ENCODE results near the gene C10orf143. TPM values are rescaled to one million over a fixed set of nuclear protein-coding genes. Genes with fewer than 3 reads are reported as not detected.

C10orf143 gene
- 1 to 10 TPM; 2.4 to 2.9 TPM for total RNA-seq

DNA sequence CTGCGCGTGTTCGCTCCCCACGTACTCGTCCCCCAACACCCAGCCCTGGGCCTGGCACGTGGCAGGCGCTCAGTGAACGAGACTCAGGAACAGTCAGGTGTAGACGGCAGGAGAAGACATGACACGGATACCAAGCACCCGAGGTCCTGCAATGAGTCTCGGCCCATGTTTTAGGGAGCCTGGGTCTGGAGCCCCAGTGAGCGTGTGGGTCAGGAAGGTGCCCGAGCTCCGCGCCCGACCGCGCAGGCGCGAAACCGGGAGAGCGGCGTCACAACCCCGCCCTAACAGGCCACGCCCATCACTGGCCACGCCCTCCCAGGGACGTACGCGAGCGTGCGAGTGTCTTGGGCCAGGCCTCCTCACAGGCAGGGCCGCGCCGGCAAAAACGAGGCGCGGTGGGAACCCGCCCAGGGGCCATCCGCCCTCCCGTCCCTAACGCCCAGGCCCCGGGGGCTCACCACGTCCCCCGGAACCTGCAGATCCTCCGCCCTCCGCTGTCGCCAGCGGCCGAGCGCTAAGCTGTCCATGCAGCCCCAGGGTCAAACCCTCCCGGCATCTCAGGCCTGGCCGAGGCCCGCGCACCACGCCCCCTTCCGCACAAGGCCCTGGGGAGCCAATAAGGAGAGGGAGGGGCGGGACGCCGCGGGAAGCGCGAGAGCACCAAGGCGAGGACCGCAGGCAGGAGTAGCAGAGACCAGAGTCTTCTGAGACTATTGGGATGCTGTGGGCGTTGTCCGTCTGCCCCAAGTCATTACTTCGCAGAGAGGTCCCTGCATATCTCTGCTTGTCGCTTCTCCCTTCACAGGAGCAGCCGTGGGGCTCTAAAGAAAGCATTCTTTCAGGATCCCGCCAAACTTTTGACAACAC, at the start of gene C10orf143:
C10orf143 (minus strand) TSS at position 585 of the 867 bp plus-strand sequence; CDS start at position 527, 58 bp downstream.
- H3K27ac Mint-ChIP-seq, result peak within 1 kb of the TSS; percentile 90 to 94
- DNase-seq (ENCODE audit: low spot score), result peak; percentile 99
- peak within 1 kb of the TSS; percentile 99 for H3K4me3 Mint-ChIP-seq
- peak; percentile 93 to 94 for ATAC-seq
- no peaks in the 10 kb centered on the region for H3K27me3 Mint-ChIP-seq
- H3K36me3 Mint-ChIP-seq, result no peaks in the 10 kb centered on the region
- no peaks in the 10 kb centered on the region for H3K9me3 Mint-ChIP-seq
- H3K4me1 Mint-ChIP-seq (ENCODE audit: low read depth in 2 of 2), result peaks cover 27 to 40% of the 10 kb centered on the region in 2 donors

GRCh38 chr10:130159192-130159794, 48.7 kb upstream of the C10orf143 start:
- no peak for ATAC-seq
- Mint-ChIP-seq H3K9me3 (no peaks in the 10 kb centered on the region), H3K27me3 (no peaks in the 10 kb centered on the region), H3K27ac (no peak overlapping the region), H3K4me1 (ENCODE audit: low read depth in 2 of 2) (peaks cover 24 to 32% of the 10 kb centered on the region in 2 donors), H3K4me3 (no peak overlapping the region), H3K36me3 (peaks cover 18% of the 10 kb centered on the region)
- DNase-seq (ENCODE audit: low spot score), result no peak

DNA sequence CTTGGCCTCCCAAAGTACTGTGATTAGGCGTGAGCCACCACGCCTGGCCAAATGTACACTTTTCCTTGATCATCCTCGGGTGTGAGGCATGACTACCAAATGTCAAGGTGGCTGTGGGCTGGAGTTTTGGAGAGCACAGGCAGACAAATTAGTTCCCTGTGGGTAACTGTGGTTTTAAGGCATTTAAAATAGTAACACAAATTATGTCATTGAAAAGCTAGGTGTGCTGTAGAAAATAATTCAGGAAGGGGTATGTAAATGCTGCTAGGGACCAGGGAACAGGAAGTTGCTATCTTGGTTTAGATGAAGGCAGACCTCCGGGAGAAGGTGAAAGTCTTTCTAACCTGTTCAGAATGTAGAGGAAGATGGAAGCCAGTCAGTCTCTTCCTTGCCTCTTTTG, 35.4 kb upstream of the C10orf143 start:
- peaks cover 29% of the 10 kb centered on the region in 2 donors for H3K4me1 Mint-ChIP-seq (ENCODE audit: low read depth in 2 of 2)
- H3K27me3 Mint-ChIP-seq, result no peaks in the 10 kb centered on the region
- no peak overlapping the region for H3K4me3 Mint-ChIP-seq
- DNase-seq (ENCODE audit: low spot score) (no peak), ATAC-seq (no peak)
- no peaks in the 10 kb centered on the region for H3K9me3 Mint-ChIP-seq
- H3K36me3 Mint-ChIP-seq, result peaks cover 10% of the 10 kb centered on the region
- H3K27ac Mint-ChIP-seq, result no peak overlapping the region

- peaks cover 16% of the 10 kb centered on the region for H3K36me3 Mint-ChIP-seq
- ATAC-seq (peak in 1 of 2 donors; percentile 46), DNase-seq (ENCODE audit: low spot score) (no peak)
- H3K4me3 Mint-ChIP-seq, result peak overlapping the region; percentile 21
- no peaks in the 10 kb centered on the region for H3K27me3 Mint-ChIP-seq
- H3K27ac Mint-ChIP-seq, result peak overlapping the region; percentile 0 to 9
- H3K9me3 Mint-ChIP-seq, result no peaks in the 10 kb centered on the region
- peaks cover 39 to 52% of the 10 kb centered on the region in 2 donors for H3K4me1 Mint-ChIP-seq (ENCODE audit: low read depth in 2 of 2)
Observed at GRCh38 chr10:130141878-130142277, 31.2 kb upstream of the C10orf143 start.

GRCh38 chr10:130141460-130141859, 30.8 kb upstream of the C10orf143 start:
- Mint-ChIP-seq H3K9me3 (no peaks in the 10 kb centered on the region), H3K27me3 (no peaks in the 10 kb centered on the region), H3K4me3 (peak overlapping the region; percentile 15), H3K4me1 (ENCODE audit: low read depth in 2 of 2) (peaks cover 39 to 52% of the 10 kb centered on the region in 2 donors), H3K27ac (peak overlapping the region in 1 of 2 donors; percentile 0), H3K36me3 (peaks cover 16% of the 10 kb centered on the region)
- DNase-seq (ENCODE audit: low spot score), result no peak
- no peak for ATAC-seq

DNA sequence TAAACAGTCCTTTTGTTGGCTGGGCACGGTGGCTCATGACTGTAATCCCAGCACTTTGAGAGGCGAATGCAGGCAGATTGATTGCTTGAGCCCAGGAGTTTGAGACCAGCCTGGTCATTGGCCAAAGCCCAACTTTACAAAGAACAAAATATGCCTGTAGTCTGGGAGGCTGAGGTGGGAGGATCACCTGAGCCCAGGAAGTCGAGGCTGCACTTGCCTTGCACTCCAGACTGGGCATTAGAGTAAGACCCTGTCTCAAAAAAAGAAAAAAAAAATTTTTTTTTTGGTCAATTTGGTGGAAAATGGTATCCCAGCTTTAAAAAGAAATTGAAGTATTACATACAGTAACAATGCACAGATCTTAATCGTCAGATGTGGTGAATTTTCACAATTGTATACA, 30.4 kb upstream of the C10orf143 start:
- Mint-ChIP-seq H3K27me3 (no peaks in the 10 kb centered on the region), H3K4me3 (peak overlapping the region; percentile 57), H3K4me1 (ENCODE audit: low read depth in 2 of 2) (peaks cover 36 to 48% of the 10 kb centered on the region in 2 donors), H3K9me3 (no peaks in the 10 kb centered on the region), H3K27ac (peak overlapping the region; percentile 39 to 79), H3K36me3 (peaks cover 16% of the 10 kb centered on the region)
- ATAC-seq, result no peak
- no peak for DNase-seq (ENCODE audit: low spot score)

DNA sequence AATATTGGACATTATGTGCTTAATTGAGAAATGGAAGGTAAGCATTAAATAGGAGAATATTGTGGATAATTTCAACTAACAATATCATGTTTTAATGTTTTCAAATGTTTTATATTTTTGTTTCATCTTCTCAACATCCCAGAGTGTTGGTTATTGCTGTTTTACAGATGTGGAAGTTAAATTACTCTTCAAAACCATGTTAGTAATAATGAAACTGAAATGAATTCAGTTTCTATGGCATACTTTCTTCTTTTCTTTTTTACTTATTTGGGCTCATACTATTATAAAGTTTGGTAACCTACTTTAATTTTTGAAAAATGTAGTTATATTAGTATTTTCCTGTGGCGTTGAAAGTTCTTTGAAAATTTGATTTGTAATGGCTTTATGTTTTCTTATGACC, 29.8 kb upstream of the C10orf143 start:
- H3K36me3 Mint-ChIP-seq, result peaks cover 16% of the 10 kb centered on the region
- H3K9me3 Mint-ChIP-seq, result no peaks in the 10 kb centered on the region
- H3K27me3 Mint-ChIP-seq, result no peaks in the 10 kb centered on the region
- peaks cover 34 to 46% of the 10 kb centered on the region in 2 donors for H3K4me1 Mint-ChIP-seq (ENCODE audit: low read depth in 2 of 2)
- peak overlapping the region; percentile 39 to 79 for H3K27ac Mint-ChIP-seq
- peak overlapping the region; percentile 57 for H3K4me3 Mint-ChIP-seq
- DNase-seq (ENCODE audit: low spot score) (no peak), ATAC-seq (no peak)

GRCh38 chr10:130138479-130138866, 27.8 kb upstream of the C10orf143 start:
- H3K27ac Mint-ChIP-seq, result peak overlapping the region; percentile 19 to 56
- no peak for DNase-seq (ENCODE audit: low spot score)
- no peak for ATAC-seq

DNA sequence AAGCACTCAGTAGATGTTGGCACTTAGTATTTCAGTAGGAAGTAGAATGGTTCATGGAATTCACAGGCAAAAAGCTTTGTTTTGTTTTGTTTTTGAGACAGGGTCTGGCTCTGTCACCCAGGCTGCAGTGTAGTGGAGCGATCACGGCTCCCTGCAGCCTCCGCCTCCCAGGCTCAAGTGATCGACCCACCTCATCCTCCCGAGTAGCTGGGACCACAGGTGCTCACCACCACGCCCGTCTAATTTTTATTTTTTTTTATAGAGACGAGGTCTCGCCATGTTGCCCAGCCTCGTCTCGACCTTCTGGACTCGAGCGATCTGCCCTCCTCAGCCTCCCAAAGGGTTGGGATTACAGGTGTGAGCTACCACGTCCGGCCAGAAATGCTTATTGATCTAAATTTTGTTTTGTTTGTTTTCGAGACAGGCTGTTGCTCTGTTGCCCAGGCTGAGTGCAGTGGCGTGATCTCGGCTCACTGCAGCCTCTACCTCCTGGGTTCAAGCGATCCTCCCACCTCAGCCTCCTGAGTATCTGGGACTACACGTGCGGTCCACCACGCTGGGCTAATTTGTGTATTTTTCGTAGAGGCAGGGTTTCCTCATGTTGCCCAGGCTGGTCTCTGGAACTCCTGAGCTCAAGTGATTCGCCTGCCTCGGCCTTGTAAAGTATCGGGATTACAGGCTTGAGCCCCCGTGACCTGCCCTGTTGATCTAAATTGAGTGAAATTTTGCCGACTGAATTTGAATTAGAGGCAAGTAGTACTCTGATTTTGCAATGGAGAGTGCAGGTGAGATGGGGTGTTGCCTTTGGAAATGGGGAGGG, 27.2 kb upstream of the C10orf143 start:
- DNase-seq (ENCODE audit: low spot score) (no peak), ATAC-seq (no peak)
- no peaks in the 10 kb centered on the region for H3K9me3 Mint-ChIP-seq
- H3K27ac Mint-ChIP-seq, result peak overlapping the region; percentile 19 to 56
- H3K36me3 Mint-ChIP-seq, result peaks cover 14% of the 10 kb centered on the region
- H3K4me3 Mint-ChIP-seq, result peak overlapping the region; percentile 81
- H3K27me3 Mint-ChIP-seq, result peaks cover 0 to 2% of the 10 kb centered on the region in 2 donors
- H3K4me1 Mint-ChIP-seq (ENCODE audit: low read depth in 2 of 2), result peaks cover 35 to 42% of the 10 kb centered on the region in 2 donors

More at GRCh38 chr10:130138479-130138866, 27.8 kb upstream of the C10orf143 start:
- Mint-ChIP-seq H3K27me3 (peaks cover 0 to 2% of the 10 kb centered on the region in 2 donors), H3K36me3 (peaks cover 16% of the 10 kb centered on the region), H3K9me3 (no peaks in the 10 kb centered on the region), H3K4me1 (ENCODE audit: low read depth in 2 of 2) (peaks cover 39 to 46% of the 10 kb centered on the region in 2 donors), H3K4me3 (peak overlapping the region; percentile 81)

DNA sequence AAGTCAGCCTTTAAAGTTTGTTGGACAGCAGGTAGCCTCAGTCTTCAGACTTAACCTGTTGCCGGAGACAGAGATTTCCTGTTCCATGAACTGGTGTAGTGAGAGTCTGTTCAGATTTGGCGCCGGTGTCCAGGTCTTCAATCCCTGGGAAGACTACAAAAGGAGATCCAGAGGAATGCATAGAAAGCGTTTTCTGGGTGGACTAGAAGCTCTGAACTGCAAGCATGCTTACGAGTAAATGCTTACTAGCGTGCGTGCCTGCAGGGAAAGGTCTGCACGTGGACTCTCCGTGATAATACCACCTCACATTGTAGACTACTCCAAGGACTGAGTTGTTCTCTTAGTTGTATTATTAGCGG, 26.4 kb upstream of the C10orf143 start:
- DNase-seq (ENCODE audit: low spot score) (no peak), ATAC-seq (no peak)
- Mint-ChIP-seq H3K27me3 (peaks cover 0 to 3% of the 10 kb centered on the region in 2 donors), H3K36me3 (peaks cover 6% of the 10 kb centered on the region), H3K4me3 (peak overlapping the region; percentile 81), H3K4me1 (ENCODE audit: low read depth in 2 of 2) (peaks cover 27 to 34% of the 10 kb centered on the region in 2 donors), H3K27ac (peak overlapping the region in 1 of 2 donors; percentile 56), H3K9me3 (no peaks in the 10 kb centered on the region)

DNA sequence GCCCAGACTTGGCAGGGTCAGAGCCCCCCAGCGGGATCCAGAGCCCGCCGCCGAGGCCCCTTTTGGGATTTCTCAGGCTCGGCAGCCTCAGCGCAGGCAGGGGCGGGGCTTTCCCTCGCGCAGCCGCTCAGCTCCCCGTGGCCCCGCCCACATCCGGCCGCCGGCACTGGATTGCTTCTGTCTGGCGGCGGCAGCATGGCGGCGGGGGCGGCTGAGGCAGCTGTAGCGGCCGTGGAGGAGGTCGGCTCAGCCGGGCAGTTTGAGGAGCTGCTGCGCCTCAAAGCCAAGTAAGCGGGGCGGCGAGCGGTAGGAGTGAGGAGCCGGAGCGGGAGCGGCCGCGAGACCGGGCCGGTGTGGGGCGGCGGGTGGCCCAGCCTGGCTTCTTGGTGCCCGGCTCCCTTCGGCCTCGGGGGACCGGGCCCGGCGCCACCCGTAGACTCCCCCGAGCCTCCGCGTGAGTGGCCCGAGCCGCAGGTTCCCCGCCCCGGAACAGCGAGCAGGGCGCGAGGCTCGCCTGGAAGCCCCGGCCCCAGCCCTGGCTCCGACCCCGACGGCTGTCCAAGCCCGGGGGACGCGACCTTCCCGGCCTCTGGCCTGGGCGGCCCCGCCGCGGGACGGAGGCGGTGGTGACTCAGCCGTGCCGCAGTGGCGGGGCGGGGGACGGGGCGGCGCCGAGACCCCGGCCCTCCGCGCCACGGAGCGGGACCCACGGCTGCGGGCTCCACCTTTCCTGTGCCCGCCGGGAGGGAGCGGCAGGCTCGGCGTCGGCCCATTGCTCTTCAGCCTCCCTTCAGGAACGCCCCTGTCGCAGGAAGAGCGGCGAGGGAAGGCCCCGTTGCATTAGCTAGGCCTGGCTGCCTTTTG, 25.8 kb upstream of the C10orf143 start, which contains the start of gene GLRX3:
GLRX3 (plus strand) TSS at position 166 of the 864 bp plus-strand sequence; CDS start at position 196, 30 bp downstream.
- peaks cover 6% of the 10 kb centered on the region for H3K36me3 Mint-ChIP-seq
- DNase-seq (ENCODE audit: low spot score) (peak; percentile 89), ATAC-seq (peak; percentile 93 to 96)
- peaks cover 24 to 28% of the 10 kb centered on the region in 2 donors for H3K4me1 Mint-ChIP-seq (ENCODE audit: low read depth in 2 of 2)
- H3K27ac Mint-ChIP-seq, result peak within 1 kb of the TSS; percentile 47 to 73
- H3K9me3 Mint-ChIP-seq, result no peaks in the 10 kb centered on the region
- peaks cover 0 to 5% of the 10 kb centered on the region in 2 donors for H3K27me3 Mint-ChIP-seq
- H3K4me3 Mint-ChIP-seq, result peak within 1 kb of the TSS; percentile 84

DNA sequence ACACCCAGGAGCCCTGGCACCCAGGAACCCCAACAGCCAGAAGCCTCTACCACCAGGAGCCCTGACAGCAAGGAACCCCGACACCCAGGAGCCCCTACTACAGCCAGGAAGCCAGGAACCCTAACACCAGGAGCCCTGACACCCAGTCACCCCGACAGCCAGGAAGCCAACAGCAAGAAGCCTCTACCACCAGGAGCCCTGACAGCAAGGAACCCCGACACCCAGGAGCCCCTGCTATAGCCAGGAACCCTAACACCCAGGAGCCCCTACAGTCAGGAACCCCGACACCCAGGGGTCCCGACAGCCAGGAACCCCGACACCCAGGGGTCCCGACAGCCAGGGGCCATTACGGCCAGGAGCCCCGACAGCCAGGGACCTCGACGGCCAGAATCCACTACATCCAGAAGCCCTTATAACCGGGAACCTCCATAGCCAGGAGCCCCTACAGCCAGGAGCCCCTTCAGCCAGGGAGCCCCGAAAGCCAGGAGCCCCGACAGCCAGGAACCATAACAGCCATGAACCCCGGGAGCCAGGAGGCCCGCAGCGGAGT, 25.1 kb upstream of the C10orf143 start:
- Mint-ChIP-seq H3K36me3 (peaks cover 6% of the 10 kb centered on the region), H3K4me3 (peak overlapping the region; percentile 84), H3K27ac (peak overlapping the region; percentile 47 to 73), H3K9me3 (no peaks in the 10 kb centered on the region), H3K4me1 (ENCODE audit: low read depth in 2 of 2) (peaks cover 20 to 21% of the 10 kb centered on the region in 2 donors), H3K27me3 (peaks cover 0 to 5% of the 10 kb centered on the region in 2 donors)
- DNase-seq (ENCODE audit: low spot score), result no peak
- ATAC-seq, result no peak

All from natural killer cell treated with Interleukin-12 subunit alpha and Interleukin-12 subunit beta and Interleukin-15 and Interleukin-18, amount 100 ng/mL, for 72 hours (primary cell).